ENCODE data around the gene DEPP1. TPM values are rescaled to one million over a fixed set of nuclear protein-coding genes. Genes with fewer than 3 reads are reported as not detected.
A peak's percentile ranks its signal among the peaks of the same experiment; 100 is the strongest.

DEPP1 gene
- total and polyA plus RNA-seq, 2 donors (not counting 1 experiment from before 2014, with no cell fraction given) = not detected

- ATAC-seq (ENCODE audit: low read depth) (peak; percentile 9), DNase-seq (no peak)
- peak overlapping the region; percentile 96 for H2AFZ ChIP-seq (ENCODE audit: insufficient read depth, low read depth, low read length, poor library complexity, severe bottlenecking)
- peaks cover 16% of the 10 kb centered on the region in 2 donors for H3K4me1 ChIP-seq (ENCODE audit: control insufficient read depth in 2 of 2, insufficient read depth in 2 of 2, low read length in 2 of 2)
- peak overlapping the region; percentile 83 for H3K4me2 ChIP-seq (replicated peaks; ENCODE audit: low read depth, low read length, poor library complexity, severe bottlenecking)
- peak overlapping the region; percentile 72 for H3K9ac ChIP-seq (ENCODE audit: low read length)
- Mint-ChIP-seq H3K27ac (peak overlapping the region; percentile 93), H3K27me3 (no peaks in the 10 kb centered on the region), H3K4me3 (peak overlapping the region; percentile 90), H3K9me3 (ENCODE audit: insufficient read depth) (no peaks in the 10 kb centered on the region), H3K4me1 (peaks cover 26% of the 10 kb centered on the region)
- WGBS (ENCODE audit: insufficient coverage) = 24% methylated on average over 6 of the region's 12 CpGs
- H4K20me1 ChIP-seq (ENCODE audit: control insufficient read depth, insufficient read depth, low read length, poor library complexity, severe bottlenecking) = peaks cover 5% of the 10 kb centered on the region
- intact Hi-C loops (cut with micrococcal nuclease) = loop anchor here (1.0 to 10.0 kb wide), 5 partner anchors 25 to 1355 kb away; partner anchors contain the start of genes ALOX5, RASSF4, TIMM23 and ZNF32
- ChIA-PET CTCF (interaction anchor here (0.6 to 1.8 kb wide), 3 partner anchors 37 to 139 kb away, joined by 3 to 7 read pairs (median 4); no protein-coding TSS in a partner anchor), POLR2A (interaction anchor here (0.6 kb wide), 2 partner anchors 36 to 1449 kb away, joined by 3 to 4 read pairs; no protein-coding TSS in a partner anchor)
- peaks cover 4 to 10% (median 7%) of the 10 kb centered on the region in 3 donors for H3K9me3 ChIP-seq (ENCODE audit: control extremely low read depth in 1 of 3, control insufficient read depth in 2 of 3, insufficient read depth in 1 of 3, low read length in 2 of 3)
- peaks cover 17% of the 10 kb centered on the region for H3K79me2 ChIP-seq (ENCODE audit: control insufficient read depth, insufficient read depth, low read length)
- no peaks in the 10 kb centered on the region for H3K27me3 ChIP-seq (replicated peaks in 1 of 4; ENCODE audit: control extremely low read depth in 1 of 4, control insufficient read depth in 3 of 4, insufficient read depth in 4 of 4, low read length in 3 of 4)
- H3K27ac ChIP-seq (ENCODE audit: low read length in 2 of 2) = peak overlapping the region; percentile 74 to 85
- H3K36me3 ChIP-seq (replicated peaks in 1 of 2; ENCODE audit: control extremely low read depth in 1 of 2, control insufficient read depth in 1 of 2, extremely low read depth in 1 of 2, insufficient read depth in 2 of 2, low read length in 1 of 2) = peaks cover 5 to 16% of the 10 kb centered on the region in 2 experiments
- no peak for TF ChIP-seq CTCF (IDR thresholded peaks at IDR 0.05)
- no peak for TF ChIP-seq EZH2 (IDR thresholded peaks at IDR 0.05; ENCODE audit: borderline replicate concordance, insufficient read depth, low read depth, low read length, poor library complexity, severe bottlenecking)
- peak overlapping the region; percentile 55 to 72 (median 66) for H3K4me3 ChIP-seq (ENCODE audit: control extremely low read depth in 1 of 5, extremely low read depth in 1 of 5, insufficient read depth in 1 of 5, low read depth in 2 of 5, low read length in 4 of 5)
These were observed 21.6 kb upstream of the DEPP1 start for GRCh38 chr10:45000138-45000751.

GRCh38 chr10:44998146-44998631 lies 19.6 kb upstream of the DEPP1 start:
- ChIA-PET CTCF (no interaction called here), POLR2A (no interaction called here)
- H3K27ac Mint-ChIP-seq = peak overlapping the region; percentile 32
- peaks cover 0 to under 1% of the 10 kb centered on the region in 2 experiments for H3K36me3 ChIP-seq (replicated peaks in 1 of 2; ENCODE audit: control extremely low read depth in 1 of 2, control insufficient read depth in 1 of 2, extremely low read depth in 1 of 2, insufficient read depth in 2 of 2, low read length in 1 of 2)
- H3K27me3 ChIP-seq (replicated peaks in 1 of 4; ENCODE audit: control extremely low read depth in 1 of 4, control insufficient read depth in 3 of 4, insufficient read depth in 4 of 4, low read length in 3 of 4) = no peaks in the 10 kb centered on the region
- TF ChIP-seq CTCF (IDR thresholded peaks at IDR 0.05) (no peak), EZH2 (IDR thresholded peaks at IDR 0.05; ENCODE audit: borderline replicate concordance, insufficient read depth, low read depth, low read length, poor library complexity, severe bottlenecking) (no peak)
- H4K20me1 ChIP-seq (ENCODE audit: control insufficient read depth, insufficient read depth, low read length, poor library complexity, severe bottlenecking) = no peaks in the 10 kb centered on the region
- H3K4me1 Mint-ChIP-seq = peaks cover 24% of the 10 kb centered on the region
- no peak overlapping the region for H3K4me3 Mint-ChIP-seq
- H3K4me3 ChIP-seq (ENCODE audit: control extremely low read depth in 1 of 5, extremely low read depth in 1 of 5, insufficient read depth in 1 of 5, low read depth in 2 of 5, low read length in 4 of 5) = no peak overlapping the region
- no peaks in the 10 kb centered on the region for H3K27me3 Mint-ChIP-seq
- intact Hi-C loops (cut with micrococcal nuclease) = no loop called here
- H2AFZ ChIP-seq (ENCODE audit: insufficient read depth, low read depth, low read length, poor library complexity, severe bottlenecking) = no peak overlapping the region
- WGBS (ENCODE audit: insufficient coverage) = 88% methylated on average over 4 of the region's 6 CpGs
- peaks cover 0 to under 1% (median 0%) of the 10 kb centered on the region in 3 donors for H3K9me3 ChIP-seq (ENCODE audit: control extremely low read depth in 1 of 3, control insufficient read depth in 2 of 3, insufficient read depth in 1 of 3, low read length in 2 of 3)
- no peak overlapping the region for H3K9ac ChIP-seq (ENCODE audit: low read length)
- peaks cover 17% of the 10 kb centered on the region for H3K79me2 ChIP-seq (ENCODE audit: control insufficient read depth, insufficient read depth, low read length)
- no peak for DNase-seq
- no peak for ATAC-seq (ENCODE audit: low read depth)
- no peaks in the 10 kb centered on the region for H3K9me3 Mint-ChIP-seq (ENCODE audit: insufficient read depth)
- H3K4me1 ChIP-seq (ENCODE audit: control insufficient read depth in 2 of 2, insufficient read depth in 2 of 2, low read length in 2 of 2) = peaks cover 16% of the 10 kb centered on the region in 2 donors
- H3K27ac ChIP-seq (ENCODE audit: low read length in 2 of 2) = no peak overlapping the region
- H3K4me2 ChIP-seq (replicated peaks; ENCODE audit: low read depth, low read length, poor library complexity, severe bottlenecking) = no peak overlapping the region
